Stimulated activated CD8-positive, alpha-beta memory T cell treated with anti-CD3 and anti-CD28 coated beads, Interleukin-12 subunit alpha, Interleukin-12 subunit beta, amount 100 ng/mL, for 1 hour (primary cell): ENCODE results near the gene CYTH3.
"Not testable (repeated sequence)": the region's sequence is repeated elsewhere in the genome, so short reads cannot be mapped to it uniquely, and the experiment has no call there.

Experiments
- DNase-seq: peaks from one replicate; pipeline ENCODE4 v3.0.0-alpha.2; 2020; ENCODE audit warnings: low read depth

CYTH3 gene

DNA sequence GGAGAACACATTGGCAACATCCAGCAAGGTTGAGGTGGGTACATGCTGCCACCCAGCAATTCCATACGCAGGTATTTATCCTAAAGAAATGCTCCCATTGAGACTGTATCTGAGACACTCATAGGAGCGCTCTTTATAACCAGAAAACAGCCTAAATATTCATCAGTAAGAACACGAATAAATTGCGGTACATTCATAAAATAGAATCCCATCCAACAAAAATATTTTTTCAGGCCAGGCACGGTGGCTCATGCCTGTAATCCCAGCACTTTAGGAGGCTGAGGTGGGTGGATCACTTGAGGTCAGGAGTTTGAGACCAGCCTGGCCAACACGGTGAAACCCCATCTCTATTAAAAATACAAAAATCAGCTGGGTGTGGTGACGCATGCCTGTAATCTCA, 81.9 kb downstream of the CYTH3 start:
- DNase-seq, result not testable (repeated sequence)

DNA sequence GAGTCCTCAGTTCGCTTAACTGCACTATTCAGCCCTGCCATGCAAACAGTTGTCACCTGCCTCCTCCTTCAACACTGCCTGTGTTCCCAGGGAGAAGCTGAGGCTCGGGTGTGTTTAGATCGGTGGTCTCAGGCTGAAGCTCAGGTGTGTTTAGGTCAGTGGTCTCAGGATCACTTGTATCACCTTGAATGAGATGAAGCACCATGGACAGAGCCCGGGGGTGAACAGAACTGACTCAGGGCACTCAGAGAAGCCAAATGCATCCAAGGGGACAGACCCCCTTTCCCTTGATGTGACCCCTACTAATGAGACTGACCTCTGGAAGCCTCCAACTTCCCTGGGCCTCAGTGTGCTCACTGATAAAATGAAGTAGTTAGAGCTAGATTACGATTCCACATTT, 84.0 kb downstream of the CYTH3 start:
- no peak for DNase-seq

DNA sequence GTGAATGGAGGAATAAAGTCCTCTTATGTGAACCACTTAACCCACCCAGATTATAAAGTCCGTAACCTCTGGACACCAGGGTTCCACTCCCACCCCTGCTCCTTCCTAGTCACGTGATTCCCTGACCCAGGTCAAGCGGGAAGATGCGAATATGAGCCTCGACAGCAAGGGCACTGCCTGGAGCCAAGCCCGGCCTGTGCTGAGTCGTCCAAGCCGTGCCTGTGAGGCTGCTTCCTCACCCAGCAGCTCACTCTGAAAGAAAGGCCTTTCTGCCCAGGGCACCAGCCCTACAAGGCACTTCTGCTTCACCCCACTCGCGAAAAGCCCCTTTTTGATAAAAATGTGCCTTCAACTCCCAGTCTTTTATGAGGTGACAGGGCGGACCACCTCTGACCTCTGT, 85.8 kb downstream of the CYTH3 start:
- DNase-seq, result no peak

DNA sequence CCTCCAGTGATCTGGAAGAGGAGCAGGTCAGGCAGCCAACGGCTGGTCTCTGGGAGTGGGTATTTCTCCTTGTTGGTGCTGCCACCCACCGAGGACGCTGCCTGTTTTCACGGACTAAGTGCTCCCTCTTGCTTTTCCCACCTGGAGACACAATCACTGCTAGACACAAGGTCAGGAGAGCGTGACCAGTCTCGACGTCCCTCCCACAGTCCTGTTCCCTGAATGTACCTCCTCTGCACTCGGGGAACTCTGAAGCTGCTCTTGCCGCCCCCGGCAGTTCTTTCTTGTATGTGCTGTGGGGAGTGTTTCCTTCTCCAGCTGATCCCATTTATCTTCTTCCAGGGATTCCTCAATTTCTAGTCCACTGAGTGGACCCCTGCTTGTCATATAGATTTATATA, 89.4 kb downstream of the CYTH3 start:
- DNase-seq, result no peak

DNA sequence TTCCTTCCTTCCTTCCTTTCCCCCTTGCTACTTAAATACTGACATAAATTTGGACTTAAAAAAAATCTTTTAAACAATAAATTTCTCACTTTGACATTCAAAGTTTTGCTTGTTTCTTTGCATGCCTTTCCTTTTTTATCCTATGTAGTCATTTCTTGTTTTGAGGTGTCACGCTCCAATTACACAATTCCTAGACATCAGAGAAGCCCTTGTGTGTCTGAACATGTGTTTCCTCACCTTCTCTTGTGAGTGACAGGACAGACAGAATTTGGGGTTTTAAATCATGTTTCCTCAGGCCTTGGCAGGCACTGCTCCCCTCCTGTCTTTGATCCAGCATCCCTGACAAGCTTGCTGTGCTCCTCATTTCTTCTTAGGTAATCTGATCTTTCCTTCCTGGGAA, 91.3 kb downstream of the CYTH3 start:
- no peak for DNase-seq

DNA sequence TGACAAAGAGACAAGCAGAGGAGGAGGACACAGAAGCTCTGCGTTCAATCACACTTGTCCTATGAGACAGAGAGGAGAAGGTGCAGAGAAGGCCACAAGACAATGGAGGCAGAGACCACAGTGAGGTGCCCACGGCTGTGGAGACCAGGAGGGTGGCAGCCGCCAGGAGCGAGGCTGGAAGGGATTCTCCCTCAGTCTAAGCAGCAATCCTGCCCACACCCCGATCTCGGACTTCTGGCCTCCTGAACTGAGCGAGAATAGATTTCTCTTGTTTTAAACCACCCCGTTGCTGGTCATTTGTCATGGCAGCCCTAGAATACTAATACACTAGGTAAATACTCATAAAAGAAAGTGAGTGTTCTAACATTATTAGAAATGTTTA, 92.1 kb downstream of the CYTH3 start:
- DNase-seq, result no peak

DNA sequence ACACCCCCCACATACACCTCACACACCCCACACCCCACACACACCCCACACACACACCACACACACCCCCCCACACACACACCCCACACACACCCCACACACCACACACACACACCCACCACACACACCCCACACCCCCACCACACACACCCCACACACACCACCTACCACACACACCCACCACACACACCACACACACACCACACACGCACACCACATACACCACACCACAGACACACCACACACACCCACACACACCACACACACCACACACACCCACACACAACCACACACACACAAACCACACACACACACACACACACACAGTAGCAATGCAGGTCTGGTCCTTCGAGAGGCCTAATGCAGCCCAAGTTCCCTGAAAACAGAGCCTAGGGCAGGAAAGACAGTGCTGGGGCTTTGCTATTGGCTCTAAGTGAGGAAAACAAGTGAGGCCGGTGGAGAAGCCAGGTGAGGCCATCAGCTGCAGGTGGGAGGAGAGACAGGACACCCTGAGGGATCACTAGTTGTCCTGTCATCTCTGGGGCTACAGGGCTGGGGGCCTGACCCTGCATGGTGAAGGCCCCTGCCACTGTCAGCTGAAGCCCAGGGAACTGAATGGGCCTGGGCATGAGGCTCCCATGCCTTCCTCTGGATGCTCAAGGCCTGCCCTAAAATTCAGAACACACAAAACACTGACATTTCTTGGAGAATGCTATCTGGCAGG, 92.6 kb downstream of the CYTH3 start:
- no peak for DNase-seq

DNA sequence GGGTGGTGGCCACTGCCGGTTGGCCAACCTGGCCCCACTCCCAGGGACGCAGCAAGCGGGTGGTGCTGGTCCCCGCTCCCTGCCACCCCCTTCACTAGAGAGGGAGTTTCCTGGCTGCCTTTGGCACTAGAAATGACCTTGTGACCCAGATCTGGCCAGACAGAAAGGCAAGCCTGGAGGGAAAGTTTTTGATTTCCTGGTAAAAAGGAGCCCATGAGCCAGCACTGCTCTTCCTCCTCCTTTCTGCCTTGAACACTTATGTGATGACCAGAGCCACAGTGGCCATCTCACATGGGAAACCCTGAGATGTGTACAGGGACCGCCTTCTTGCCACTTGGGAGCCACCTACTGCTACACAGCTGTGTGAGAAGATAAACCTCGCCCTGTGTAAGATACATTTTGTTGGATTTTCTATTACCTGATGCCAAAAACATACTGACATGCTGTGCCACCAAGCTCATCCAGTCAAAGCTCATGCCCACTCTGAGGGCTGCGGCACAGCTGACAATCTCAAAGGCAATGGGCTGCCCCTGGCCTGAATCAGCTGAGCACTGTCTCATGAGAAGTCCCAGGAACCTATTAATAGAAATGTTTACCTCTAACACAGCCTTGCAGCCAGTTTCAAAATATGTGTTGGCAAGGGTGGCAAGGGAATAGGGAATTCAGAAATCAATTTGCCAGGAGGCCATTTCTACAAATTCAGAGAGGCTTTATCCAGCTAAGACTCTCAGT, 94.0 kb downstream of the CYTH3 start:
- no peak for DNase-seq

DNA sequence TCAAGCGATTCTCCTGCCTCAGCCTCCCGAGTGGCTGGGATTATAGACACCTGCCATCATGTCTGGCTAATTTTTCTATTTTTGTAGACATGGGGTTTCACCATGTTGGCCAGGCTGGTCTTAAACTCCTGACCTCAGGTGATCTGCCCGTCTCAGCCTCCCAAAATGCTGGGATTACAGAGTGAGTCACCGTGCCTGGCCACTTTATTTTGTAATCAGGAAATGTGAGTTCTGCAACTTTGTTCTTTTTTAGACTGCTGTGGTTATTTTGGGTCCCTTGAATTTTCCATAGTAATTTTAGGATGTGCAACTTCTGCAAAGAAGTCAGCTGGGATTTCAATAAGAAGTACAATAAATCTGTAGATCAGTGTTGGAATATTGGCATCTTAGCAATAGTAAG, 96.8 kb downstream of the CYTH3 start:
- no peak for DNase-seq

DNA sequence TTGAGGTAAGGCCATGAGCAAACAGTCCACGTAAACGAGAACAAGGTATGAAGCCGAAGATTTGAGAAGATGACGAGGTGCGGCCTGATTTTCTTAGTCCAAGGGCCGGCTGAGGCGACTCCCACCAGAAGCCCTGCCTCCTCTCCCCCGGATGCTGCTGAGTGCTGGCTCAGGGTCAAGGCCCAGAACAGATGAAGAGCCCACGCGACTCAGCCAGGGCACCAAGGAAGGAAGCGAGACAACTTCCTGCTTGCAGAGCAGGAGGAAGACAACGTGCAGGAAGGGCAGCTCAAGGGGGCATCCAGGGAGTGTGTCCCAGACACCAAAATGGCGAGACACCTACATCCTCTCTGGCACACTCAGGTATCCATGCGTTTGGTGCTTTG, 99.5 kb downstream of the CYTH3 start:
- no peak for DNase-seq

DNA sequence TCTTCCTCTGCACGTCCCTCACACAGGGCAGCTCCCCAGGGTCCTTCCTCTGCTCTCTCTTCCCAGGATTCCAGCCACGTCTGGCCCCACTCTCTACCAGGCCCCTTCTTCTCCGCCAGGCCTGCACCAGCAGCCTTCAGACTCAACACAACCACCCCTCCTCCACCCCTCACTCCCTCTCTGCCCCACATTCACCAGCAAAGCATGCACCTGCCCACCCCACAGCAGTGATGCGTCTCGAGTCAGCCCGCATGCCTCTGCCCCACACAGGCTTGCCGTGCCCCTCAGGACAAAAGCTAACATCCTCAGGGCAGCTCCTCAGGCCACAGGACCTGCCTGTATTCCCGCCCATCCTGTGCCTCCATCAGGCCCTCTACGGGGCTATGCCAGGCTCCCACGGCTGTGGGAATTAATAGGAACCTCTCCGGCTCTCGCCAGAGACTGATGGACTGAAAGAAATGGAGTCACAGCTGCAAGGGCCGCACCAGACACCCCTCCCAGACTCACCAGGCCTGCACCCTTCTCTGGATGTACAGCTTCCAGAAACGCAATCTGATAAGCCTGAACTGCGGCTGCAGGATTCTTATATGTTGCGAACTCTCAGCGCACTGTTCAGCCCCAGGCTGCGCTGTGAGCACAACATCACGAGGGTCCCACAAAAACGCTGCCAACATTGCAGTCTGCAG, 100.1 kb downstream of the CYTH3 start:
- DNase-seq, result no peak

DNA sequence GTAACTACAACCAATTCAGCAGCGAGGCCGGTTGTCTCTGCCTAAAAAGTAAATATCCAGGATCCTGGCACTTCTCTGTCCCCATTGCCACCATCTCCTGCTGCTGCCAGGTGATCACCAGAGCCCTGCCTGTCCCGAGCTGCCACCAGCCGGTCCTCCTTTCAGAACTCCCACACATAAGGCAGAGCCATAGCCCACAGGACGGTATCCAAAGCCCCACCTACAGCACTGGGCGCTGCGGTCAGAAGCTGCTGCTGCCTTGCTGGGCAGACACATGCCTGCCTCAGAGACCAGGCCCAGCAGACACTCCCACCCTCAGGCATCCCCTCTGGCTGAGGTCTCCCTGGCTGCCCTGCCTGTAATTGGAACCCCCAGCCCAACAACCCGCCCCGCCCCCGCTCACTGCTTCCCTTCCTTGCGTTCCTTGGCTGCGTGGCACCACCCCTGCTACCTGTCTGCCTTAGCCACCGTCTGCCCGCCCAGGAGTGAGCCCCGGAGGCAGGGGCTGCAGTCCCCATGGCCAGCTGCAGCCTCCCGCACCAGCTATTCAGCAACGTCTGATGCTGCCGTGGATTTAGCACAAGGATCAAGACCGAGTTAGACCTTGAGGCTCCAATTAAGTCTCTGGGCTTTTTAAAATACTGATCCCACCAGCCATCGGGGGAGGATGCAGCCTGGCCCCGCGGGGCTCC, 100.7 kb downstream of the CYTH3 start:
- DNase-seq, result no peak

DNA sequence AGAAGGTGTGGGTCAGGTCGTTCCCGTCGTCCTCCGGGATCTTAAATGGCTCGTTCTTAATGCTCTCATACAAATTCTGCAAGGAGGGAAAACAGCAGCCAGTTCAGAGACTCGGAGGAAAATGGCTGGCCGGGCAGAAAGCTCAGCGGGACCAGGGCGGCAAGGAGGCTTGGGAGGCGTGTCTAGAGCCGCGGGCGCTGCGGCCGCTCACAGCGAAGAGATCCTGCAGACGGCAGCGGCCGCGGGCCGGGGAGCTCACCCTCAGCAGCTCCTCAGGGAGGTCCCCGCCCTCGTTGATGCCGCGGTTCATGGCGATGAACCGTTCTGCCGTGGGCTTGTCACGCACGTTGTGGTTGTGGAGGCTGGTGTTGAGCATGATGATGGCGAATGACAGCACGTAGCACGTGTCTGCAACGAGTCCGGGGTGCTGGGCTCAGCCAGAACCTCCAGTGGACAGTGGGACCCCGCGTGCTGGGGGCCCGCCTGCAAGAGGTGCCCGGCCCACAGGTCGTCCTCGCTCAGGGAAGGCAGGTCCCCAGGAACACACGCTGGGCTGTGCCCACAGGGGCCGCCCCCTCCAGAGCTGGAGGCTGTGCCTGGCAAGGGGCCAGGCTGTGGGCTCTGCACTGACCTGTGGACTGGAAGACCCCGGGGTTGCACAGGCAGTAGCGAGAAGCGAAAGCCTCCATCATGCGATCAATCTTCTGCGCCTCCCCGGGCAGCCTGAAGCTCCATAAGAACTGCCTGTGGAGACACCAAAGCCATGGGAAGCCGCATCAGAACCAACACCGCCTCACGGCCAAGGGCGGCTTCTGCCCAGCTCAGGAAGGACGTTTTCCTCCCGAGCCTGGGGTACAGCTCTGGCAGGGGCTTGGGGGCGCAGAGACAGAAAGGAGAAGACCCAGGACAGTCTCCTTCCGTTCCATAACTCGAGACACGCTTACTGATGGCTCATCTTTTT, 101.6 kb downstream of the CYTH3 start:
- DNase-seq, result no peak

DNA sequence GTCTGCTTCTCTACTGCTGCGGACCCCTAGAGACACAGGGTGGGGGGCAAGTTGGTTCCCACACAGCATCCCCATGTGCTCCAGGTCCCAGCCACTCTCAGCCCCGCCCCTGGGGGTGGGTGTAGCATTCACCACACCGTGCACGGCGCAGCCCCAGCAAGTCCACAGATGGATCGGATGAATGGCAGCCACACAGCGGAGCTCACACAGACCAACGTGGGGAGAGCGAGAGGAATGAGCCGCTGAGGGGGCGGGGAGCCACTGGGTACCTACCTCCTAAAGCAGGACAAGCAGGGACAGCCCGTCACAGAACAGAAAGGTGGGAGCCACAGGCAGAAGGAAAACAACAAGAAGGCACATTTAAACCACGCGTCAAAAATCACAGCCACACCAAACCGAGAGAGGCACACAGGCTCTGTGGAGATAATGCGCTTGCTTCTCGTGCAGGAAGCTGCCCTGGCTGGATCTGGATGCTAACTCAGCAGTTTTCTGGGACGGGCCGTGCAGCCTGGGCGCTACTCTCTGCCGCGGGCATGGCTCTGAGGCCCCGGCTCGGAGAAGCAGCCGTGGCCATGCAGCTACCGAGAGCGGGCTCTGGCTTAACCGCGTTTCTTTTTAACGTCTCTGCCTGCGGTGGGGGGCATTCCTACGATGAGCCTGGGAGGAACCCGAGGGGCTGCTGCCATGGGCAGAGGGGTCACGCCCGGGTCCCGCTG, 102.5 kb downstream of the CYTH3 start:
- no peak for DNase-seq

DNA sequence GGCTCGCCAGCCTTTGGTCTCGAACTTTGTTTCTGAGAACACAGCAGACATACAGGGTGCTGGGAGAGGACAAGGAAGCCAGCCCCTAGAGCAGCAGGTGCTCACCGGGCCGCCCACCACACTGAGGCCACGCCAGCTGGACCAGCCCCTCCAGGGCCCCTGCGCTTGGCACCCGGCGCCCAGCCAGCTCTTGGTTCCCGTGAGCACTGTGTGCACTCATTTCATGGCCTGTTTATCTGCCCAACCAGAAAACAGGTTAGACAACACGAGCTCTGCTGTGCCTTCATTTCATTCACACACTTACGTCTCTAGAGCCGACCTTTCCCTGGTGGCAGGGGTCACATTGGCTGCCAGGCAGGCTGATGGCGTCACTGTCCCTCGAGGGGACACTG, 104.0 kb downstream of the CYTH3 start:
- DNase-seq, result no peak

DNA sequence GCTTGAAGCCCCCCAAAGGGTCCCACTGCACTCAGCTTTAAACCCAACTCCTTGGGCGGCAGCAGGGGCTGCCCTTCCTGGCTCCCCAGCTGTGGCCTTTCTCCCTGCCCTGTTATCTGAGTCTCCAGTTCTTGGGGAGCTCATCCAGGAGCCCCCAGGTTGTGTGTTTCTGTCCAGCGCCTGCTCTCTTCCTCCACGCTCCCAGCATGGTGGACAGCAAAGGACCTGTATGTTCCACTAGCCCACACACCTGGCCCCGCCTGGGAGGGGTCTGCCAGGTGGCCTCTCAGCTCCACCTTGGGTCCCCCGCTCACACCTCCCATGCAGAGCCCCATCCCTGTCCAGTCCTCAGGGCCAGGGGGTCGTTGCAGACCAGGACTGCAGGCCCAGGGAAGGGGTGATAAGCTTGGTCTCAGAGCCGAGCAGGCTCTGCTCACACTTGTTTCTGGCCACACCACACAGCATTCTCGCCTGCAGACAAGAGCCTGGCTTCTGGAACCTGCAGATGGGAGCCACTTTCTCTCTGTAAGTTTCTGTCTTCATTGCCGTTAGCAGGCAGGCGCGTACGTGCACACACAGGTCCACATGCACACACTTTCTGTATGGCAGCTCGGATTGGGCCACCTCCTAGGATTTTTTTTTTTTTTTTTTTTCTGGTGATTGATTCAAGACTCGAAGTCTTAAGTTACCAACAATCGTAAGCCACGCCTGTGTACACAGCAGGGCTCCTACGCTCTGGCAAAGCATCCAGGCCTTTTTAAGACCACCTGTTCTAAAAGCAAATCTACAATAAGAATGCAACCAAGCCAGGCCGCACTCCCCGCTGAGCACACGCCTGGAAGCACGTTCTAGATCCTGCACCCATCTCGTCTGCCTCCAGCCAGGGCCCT, 104.6 kb downstream of the CYTH3 start:
- DNase-seq, result no peak

DNA sequence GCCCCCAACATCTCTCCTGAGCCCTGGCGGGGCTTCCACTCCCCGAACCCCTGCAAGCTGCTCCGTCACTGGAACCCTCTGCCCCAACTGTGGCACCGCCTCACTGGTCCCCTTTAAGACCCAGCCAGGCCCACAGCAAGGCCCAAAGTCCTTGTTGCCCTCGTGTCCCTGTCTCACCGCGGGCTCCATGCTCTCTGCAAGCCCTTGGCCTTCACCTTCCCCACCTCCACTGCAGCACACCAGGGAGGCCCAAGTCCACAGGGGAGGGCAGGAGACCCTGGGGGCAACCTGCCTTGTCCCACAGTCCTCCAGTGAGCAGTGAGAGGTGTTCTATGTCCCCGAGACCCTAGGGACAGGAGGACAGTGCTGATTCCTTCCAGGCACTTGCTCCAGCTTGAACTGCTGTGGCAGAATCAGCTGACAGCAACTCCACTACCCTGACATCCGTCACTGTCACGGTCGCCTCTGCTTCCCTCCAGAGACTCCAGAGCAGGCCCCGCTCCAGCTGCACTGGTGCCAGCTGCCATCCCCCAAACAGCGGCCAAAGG, 105.3 kb downstream of the CYTH3 start:
- no peak for DNase-seq

DNA sequence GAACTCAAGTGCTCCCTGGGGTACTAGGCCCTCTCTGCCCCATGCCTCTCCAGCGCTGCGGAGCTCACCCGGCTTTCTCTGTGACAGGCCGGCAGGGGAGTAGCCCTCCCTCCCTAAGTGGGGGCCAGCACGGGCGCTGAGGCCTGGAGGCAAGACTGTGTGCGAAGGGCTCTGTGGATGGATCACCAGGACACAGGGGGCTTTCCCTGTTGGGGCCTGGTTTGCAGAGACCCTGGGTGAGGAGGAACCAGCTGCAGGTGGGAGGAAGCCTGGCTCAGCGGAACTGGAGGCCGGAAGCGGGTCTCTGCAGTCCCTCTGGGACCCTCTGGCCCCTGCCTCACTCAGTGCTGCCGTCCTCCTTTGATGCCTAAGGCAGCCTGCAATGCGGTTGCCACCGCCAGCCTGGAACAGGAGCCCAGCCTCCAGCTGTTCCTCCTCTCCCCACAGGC, 106.0 kb downstream of the CYTH3 start:
- DNase-seq, result no peak

DNA sequence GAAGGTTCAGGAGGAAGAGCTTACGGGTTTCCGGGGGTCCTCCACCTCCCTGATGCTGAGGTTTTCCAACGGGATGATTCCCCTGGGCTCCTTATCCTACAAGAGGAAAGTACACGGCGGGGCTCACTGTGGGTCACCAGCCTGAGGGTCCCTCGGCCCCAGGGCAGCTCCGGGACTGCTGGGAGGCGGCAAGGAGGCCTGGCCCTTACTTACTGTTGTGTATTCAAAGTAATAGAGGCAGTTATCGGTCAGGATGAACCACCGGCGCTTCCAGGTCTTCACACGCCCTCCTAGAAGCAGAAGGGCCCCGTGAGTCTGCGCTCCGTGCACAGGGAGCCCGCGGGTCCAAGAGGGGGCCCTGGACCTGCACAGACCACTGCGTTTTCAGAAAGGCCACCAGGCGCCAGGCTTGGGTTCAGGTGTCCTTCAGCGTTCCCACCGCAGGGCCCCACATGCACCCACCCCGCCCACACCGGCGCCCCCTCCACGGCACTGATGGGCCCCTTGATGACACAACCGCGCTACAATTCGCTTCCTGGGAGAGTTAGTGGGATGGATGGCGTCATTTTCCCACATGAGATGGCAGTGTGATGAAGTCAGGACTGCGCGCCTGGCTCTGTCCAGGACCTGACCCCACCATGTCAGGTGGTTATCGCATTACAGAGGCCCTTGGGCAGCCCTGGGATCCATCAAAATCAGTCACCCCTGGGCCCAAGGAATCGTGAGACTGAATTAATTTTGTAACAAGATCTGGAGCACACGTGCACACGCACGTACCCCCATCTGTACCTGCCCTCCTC, 106.7 kb downstream of the CYTH3 start:
- no peak for DNase-seq
